ENCODE results near the gene ARHGAP24.
"Not testable (repeated sequence)": the region's sequence is repeated elsewhere in the genome, so short reads cannot be mapped to it uniquely, and the experiment has no call there.

DNA sequence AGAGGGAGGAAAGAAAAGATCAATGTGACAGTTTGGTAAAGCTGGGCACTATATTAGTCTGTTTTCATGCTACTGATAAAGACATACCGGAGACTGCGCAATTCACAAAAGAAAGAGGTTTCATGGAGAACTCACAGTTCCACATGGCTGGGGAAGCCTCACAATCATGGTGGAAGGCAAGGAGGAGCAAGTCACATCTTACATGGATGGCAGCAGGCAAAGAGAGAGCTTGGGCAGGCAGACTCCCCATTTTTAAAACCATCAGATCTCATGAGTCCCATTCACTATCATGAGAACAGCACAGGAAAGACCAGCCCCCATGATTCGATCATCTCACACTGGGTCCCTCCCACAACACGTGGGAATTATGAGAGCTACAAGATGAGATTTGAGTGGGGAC lies 490.1 kb downstream of the ARHGAP24 start:
- TF ChIP-seq, protein P1, sequence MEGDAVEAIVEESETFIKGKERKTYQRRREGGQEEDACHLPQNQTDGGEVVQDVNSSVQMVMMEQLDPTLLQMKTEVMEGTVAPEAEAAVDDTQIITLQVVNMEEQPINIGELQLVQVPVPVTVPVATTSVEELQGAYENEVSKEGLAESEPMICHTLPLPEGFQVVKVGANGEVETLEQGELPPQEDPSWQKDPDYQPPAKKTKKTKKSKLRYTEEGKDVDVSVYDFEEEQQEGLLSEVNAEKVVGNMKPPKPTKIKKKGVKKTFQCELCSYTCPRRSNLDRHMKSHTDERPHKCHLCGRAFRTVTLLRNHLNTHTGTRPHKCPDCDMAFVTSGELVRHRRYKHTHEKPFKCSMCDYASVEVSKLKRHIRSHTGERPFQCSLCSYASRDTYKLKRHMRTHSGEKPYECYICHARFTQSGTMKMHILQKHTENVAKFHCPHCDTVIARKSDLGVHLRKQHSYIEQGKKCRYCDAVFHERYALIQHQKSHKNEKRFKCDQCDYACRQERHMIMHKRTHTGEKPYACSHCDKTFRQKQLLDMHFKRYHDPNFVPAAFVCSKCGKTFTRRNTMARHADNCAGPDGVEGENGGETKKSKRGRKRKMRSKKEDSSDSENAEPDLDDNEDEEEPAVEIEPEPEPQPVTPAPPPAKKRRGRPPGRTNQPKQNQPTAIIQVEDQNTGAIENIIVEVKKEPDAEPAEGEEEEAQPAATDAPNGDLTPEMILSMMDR (IDR thresholded peaks at IDR 0.05; ENCODE audit: low read depth, low read length, missing input control): not testable (repeated sequence)
- not testable (repeated sequence) for TF ChIP-seq GABPA (IDR thresholded peaks at IDR 0.05 in 1 of 2, conservative IDR thresholded peaks at IDR 0.05 in 1 of 2); EGR1 (IDR thresholded peaks at IDR 0.05; ENCODE audit: low read depth in 2 of 2); RXRA (IDR thresholded peaks at IDR 0.05); TAF1 (conservative IDR thresholded peaks at IDR 0.05); NR2F2 (IDR thresholded peaks at IDR 0.05); RAD21 (IDR thresholded peaks at IDR 0.05)
- TF ChIP-seq, protein P2, sequence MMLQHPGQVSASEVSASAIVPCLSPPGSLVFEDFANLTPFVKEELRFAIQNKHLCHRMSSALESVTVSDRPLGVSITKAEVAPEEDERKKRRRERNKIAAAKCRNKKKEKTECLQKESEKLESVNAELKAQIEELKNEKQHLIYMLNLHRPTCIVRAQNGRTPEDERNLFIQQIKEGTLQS (IDR thresholded peaks at IDR 0.05): not testable (repeated sequence)
- TF ChIP-seq, protein P3, sequence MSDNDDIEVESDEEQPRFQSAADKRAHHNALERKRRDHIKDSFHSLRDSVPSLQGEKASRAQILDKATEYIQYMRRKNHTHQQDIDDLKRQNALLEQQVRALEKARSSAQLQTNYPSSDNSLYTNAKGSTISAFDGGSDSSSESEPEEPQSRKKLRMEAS (IDR thresholded peaks at IDR 0.05): not testable (repeated sequence)
- TF ChIP-seq, protein P4, sequence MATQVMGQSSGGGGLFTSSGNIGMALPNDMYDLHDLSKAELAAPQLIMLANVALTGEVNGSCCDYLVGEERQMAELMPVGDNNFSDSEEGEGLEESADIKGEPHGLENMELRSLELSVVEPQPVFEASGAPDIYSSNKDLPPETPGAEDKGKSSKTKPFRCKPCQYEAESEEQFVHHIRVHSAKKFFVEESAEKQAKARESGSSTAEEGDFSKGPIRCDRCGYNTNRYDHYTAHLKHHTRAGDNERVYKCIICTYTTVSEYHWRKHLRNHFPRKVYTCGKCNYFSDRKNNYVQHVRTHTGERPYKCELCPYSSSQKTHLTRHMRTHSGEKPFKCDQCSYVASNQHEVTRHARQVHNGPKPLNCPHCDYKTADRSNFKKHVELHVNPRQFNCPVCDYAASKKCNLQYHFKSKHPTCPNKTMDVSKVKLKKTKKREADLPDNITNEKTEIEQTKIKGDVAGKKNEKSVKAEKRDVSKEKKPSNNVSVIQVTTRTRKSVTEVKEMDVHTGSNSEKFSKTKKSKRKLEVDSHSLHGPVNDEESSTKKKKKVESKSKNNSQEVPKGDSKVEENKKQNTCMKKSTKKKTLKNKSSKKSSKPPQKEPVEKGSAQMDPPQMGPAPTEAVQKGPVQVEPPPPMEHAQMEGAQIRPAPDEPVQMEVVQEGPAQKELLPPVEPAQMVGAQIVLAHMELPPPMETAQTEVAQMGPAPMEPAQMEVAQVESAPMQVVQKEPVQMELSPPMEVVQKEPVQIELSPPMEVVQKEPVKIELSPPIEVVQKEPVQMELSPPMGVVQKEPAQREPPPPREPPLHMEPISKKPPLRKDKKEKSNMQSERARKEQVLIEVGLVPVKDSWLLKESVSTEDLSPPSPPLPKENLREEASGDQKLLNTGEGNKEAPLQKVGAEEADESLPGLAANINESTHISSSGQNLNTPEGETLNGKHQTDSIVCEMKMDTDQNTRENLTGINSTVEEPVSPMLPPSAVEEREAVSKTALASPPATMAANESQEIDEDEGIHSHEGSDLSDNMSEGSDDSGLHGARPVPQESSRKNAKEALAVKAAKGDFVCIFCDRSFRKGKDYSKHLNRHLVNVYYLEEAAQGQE (IDR thresholded peaks at IDR 0.05): not testable (repeated sequence)

Measured in liver (tissue), 3 donors.